Measurements from ENCODE around the gene CEACAM16. TPM values are rescaled to one million over a fixed set of nuclear protein-coding genes. Genes with fewer than 3 reads are reported as not detected.

CEACAM16 gene
- polyA plus RNA-seq, 1 experiment = not detected

DNA sequence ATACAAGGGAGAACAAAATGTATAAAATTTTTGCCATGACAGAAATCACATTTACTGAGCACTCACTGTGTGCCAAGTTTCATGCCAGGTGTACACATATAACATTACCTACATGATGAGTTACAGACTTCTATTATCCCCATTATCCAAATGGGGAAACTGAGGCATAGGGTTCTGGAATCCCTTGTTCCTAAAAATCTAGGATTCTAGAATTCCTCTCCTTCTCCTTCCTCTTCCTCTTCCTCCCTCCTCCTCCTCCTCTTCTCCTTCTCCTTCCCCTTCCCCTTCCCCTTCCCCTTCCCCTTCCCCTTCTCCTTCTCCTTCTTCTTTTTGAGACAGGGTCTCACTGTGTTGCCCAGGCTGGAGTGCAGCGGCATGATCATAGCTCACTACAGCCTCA is 35.4 kb downstream of the CEACAM16 start:
- TF ChIP-seq, protein P1, sequence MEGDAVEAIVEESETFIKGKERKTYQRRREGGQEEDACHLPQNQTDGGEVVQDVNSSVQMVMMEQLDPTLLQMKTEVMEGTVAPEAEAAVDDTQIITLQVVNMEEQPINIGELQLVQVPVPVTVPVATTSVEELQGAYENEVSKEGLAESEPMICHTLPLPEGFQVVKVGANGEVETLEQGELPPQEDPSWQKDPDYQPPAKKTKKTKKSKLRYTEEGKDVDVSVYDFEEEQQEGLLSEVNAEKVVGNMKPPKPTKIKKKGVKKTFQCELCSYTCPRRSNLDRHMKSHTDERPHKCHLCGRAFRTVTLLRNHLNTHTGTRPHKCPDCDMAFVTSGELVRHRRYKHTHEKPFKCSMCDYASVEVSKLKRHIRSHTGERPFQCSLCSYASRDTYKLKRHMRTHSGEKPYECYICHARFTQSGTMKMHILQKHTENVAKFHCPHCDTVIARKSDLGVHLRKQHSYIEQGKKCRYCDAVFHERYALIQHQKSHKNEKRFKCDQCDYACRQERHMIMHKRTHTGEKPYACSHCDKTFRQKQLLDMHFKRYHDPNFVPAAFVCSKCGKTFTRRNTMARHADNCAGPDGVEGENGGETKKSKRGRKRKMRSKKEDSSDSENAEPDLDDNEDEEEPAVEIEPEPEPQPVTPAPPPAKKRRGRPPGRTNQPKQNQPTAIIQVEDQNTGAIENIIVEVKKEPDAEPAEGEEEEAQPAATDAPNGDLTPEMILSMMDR (IDR thresholded peaks at IDR 0.05; ENCODE audit: low read depth, low read length) = no peak
- no peak for DNase-seq (ENCODE audit: low read depth, low spot score)
- Histone ChIP-seq H3K9me3 (ENCODE audit: control insufficient read depth, insufficient read depth, low read length) (no peaks in the 10 kb centered on the region), H3K4me3 (ENCODE audit: low read depth, low read length) (no peak overlapping the region), H3K27me3 (ENCODE audit: control insufficient read depth, insufficient read depth, low read length) (no peaks in the 10 kb centered on the region), H3K27ac (ENCODE audit: low read depth, low read length) (no peak overlapping the region)
- ChIA-PET POLR2A (no interaction called here), CTCF (no interaction called here)

DNA sequence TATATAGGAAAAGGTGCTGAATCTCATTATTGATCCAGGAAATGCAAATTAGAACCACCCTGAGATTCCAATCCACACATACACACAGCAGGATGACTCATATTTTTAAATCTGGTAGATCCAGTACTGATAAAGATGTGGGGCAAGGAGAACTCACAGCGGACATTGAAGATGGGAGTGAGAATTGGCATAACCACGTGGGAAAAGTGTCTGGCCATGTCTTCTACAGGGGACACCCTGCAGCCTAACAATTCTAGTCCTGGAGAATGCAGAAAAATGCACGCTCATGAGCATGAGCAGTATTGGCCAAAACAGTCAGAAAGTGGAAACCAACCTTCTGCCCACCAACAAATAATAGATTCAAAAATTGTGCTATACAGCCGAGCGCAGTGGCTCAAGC is 36.1 kb downstream of the CEACAM16 start:
- Histone ChIP-seq H3K4me3 (ENCODE audit: low read depth, low read length) (no peak overlapping the region), H3K27me3 (ENCODE audit: control insufficient read depth, insufficient read depth, low read length) (no peaks in the 10 kb centered on the region), H3K27ac (ENCODE audit: low read depth, low read length) (no peak overlapping the region), H3K9me3 (ENCODE audit: control insufficient read depth, insufficient read depth, low read length) (no peaks in the 10 kb centered on the region)
- DNase-seq (ENCODE audit: low read depth, low spot score) = no peak
- TF ChIP-seq, protein P1 (IDR thresholded peaks at IDR 0.05; ENCODE audit: low read depth, low read length) = no peak
- POLR2A ChIA-PET = no interaction called here
- CTCF ChIA-PET = no interaction called here

DNA sequence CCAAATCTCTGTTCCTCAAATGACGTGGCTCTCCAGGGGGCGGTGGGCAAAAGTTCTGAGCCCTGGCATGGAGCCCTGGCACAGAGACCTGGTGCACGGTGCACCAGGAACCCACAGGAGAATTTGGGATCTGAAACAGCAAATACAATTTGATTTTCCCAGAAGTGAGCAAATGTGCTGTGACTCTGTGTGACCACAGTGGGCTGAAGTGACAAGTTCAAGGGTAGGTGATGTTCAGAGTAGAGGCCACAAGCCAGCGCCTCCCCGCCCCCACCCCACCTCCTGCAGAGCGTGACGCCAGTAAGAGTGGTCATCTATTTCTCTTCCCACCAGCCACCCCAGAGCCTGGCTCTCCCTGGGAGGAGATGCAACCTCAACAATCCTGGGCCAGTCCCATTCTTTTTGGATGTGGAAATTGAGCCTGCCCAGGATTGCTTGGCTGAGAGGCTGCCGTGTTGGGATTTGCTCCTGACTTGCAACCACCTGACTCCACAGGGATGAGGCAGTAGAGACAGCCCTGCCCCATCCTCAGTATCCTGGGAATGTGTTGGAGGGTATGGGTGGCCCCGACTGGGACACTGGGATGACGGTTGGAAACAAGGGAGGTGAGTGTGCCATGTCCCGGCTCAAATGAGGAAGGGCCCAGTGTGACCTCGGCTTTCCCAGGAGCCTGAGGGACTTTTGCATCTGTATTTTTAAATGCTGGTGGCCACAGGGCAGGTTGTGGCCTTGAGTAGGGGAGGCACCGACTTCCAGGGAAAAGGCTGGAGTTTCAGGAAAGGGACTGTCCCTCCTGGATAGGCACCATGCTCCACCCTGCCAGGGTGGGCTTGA is 38.5 kb downstream of the CEACAM16 start:
- H3K27ac ChIP-seq (ENCODE audit: low read depth, low read length) = no peak overlapping the region
- TF ChIP-seq, protein P1 (IDR thresholded peaks at IDR 0.05; ENCODE audit: low read depth, low read length) = no peak
- no peaks in the 10 kb centered on the region for H3K27me3 ChIP-seq (ENCODE audit: control insufficient read depth, insufficient read depth, low read length)
- ChIA-PET POLR2A (no interaction called here), CTCF (interaction anchor here (1.1 to 2.3 kb wide), 3 partner anchors 13 to 33 kb away, joined by 4 to 18 read pairs (median 8); no protein-coding TSS in a partner anchor)
- H3K4me3 ChIP-seq (ENCODE audit: low read depth, low read length) = no peak overlapping the region
- H3K9me3 ChIP-seq (ENCODE audit: control insufficient read depth, insufficient read depth, low read length) = no peaks in the 10 kb centered on the region
- DNase-seq (ENCODE audit: low read depth, low spot score) = no peak

DNA sequence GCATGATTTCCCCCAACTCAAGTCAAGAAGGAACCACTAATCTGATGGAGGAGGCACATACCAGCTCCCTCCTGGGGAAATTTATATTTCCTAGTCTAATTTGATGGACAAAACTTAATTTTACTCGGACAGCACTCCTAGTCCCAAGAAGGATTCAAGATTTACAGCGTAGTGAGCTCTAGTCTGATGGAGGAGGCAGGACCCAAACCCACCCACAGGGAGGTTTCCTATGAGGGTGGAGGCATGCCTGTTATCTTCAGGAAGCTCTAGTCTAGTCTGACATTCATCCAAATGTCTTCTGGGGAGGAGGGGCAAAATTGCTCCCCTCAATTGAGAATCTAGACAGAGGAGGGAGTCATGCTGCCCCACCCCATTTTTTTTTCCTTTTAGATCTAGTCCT is 39.2 kb downstream of the CEACAM16 start:
- Histone ChIP-seq H3K9me3 (ENCODE audit: control insufficient read depth, insufficient read depth, low read length) (no peaks in the 10 kb centered on the region), H3K27ac (ENCODE audit: low read depth, low read length) (no peak overlapping the region), H3K27me3 (ENCODE audit: control insufficient read depth, insufficient read depth, low read length) (no peaks in the 10 kb centered on the region), H3K4me3 (ENCODE audit: low read depth, low read length) (no peak overlapping the region)
- DNase-seq (ENCODE audit: low read depth, low spot score) = no peak
- ChIA-PET POLR2A (no interaction called here), CTCF (interaction anchor here (1.1 to 2.4 kb wide), 3 partner anchors 14 to 108 kb away, joined by 4 to 18 read pairs (median 8); partner anchors contain the start of gene NECTIN2)
- TF ChIP-seq, protein P1 (IDR thresholded peaks at IDR 0.05; ENCODE audit: low read depth, low read length) = no peak
